ENCODE measurements around the gene SLCO2A1.

SLCO2A1 gene

DNA sequence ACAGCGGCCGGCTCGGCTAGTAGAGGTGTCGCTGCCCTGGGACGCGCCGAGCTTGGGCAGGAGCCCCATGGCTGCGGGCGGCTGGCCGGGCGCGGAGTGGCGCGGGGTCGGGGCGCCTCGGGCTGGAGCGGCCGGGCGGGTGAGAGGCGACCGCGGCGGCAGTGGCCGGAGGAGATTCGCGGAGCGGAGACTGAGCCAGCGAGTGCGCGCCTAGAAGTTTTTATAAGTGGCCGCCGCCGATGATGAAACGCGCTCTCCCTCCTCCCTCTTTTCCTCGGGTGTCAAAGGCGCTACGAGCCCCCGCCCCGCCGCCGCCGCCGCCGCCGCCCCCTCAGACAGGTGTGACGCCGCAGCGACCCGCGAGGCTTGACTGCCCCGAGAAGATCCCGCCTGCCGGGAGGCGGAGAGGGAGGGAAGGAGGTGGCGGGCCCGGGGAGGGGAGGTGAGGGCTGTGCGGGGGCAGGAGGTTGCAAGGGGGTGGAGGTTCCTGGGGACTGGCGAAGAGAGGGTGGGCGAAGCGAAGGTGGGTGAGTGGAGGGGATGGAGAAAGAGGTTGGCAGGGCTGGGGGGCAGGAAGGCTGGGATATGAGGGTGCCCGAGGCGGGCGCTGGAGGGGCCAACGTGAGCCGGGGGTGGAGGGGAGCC lies at the start of gene SLCO2A1:
SLCO2A1 (minus strand) TSS at position 192 of the 645 bp plus-strand sequence; CDS start at position 69, 123 bp downstream.
- TF ChIP-seq, protein P1, sequence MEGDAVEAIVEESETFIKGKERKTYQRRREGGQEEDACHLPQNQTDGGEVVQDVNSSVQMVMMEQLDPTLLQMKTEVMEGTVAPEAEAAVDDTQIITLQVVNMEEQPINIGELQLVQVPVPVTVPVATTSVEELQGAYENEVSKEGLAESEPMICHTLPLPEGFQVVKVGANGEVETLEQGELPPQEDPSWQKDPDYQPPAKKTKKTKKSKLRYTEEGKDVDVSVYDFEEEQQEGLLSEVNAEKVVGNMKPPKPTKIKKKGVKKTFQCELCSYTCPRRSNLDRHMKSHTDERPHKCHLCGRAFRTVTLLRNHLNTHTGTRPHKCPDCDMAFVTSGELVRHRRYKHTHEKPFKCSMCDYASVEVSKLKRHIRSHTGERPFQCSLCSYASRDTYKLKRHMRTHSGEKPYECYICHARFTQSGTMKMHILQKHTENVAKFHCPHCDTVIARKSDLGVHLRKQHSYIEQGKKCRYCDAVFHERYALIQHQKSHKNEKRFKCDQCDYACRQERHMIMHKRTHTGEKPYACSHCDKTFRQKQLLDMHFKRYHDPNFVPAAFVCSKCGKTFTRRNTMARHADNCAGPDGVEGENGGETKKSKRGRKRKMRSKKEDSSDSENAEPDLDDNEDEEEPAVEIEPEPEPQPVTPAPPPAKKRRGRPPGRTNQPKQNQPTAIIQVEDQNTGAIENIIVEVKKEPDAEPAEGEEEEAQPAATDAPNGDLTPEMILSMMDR (IDR thresholded peaks at IDR 0.05), result no peak

GRCh38 chr3:134079111-134079547 lies 49.4 kb upstream of the SLCO2A1 start:
- TF ChIP-seq, protein P1 (IDR thresholded peaks at IDR 0.05), result no peak

- TF ChIP-seq, protein P1 (IDR thresholded peaks at IDR 0.05), result no peak
Measured at GRCh38 chr3:134078169-134078831, 48.6 kb upstream of the SLCO2A1 start.

- TF ChIP-seq, protein P1 (IDR thresholded peaks at IDR 0.05), result no peak
Measured at GRCh38 chr3:134077649-134078161, 48.0 kb upstream of the SLCO2A1 start.

GRCh38 chr3:134076851-134077250 lies 47.1 kb upstream of the SLCO2A1 start:
- TF ChIP-seq, protein P1 (IDR thresholded peaks at IDR 0.05), result no peak

- TF ChIP-seq, protein P1 (IDR thresholded peaks at IDR 0.05), result no peak
Measured at GRCh38 chr3:134075846-134076245, 46.1 kb upstream of the SLCO2A1 start.

GRCh38 chr3:134075568-134075825 lies 45.8 kb upstream of the SLCO2A1 start:
- TF ChIP-seq, protein P1 (IDR thresholded peaks at IDR 0.05), result no peak
